Thyroid gland (tissue), 4 donors: ENCODE data around the gene FKBP7.

Experiments
- POLR2A ChIP-seq, 2 donors: fragments of 450-650 bp; IDR thresholded peaks; one replicate each; pipeline ENCODE4 v1.6.1; 2017; ENCODE audit warnings: antibody characterized with exemption in 2 of 2, mild to moderate bottlenecking in 2 of 2, moderate library complexity in 1 of 2
- TF ChIP-seq, protein P1 (sequence below), 6 experiments: fragments of 200-600 bp in 3 of 6; fragments of 450-650 bp in 3 of 6; sonication (generic) in 3 of 6; IDR thresholded peaks; one replicate each; pipeline ENCODE4 v1.5.1; 2016 to 2019; ENCODE audit warnings: antibody characterized with exemption in 6 of 6, mild to moderate bottlenecking in 2 of 6, inconsistent platforms in 1 of 6, moderate library complexity in 1 of 6

DNA sequence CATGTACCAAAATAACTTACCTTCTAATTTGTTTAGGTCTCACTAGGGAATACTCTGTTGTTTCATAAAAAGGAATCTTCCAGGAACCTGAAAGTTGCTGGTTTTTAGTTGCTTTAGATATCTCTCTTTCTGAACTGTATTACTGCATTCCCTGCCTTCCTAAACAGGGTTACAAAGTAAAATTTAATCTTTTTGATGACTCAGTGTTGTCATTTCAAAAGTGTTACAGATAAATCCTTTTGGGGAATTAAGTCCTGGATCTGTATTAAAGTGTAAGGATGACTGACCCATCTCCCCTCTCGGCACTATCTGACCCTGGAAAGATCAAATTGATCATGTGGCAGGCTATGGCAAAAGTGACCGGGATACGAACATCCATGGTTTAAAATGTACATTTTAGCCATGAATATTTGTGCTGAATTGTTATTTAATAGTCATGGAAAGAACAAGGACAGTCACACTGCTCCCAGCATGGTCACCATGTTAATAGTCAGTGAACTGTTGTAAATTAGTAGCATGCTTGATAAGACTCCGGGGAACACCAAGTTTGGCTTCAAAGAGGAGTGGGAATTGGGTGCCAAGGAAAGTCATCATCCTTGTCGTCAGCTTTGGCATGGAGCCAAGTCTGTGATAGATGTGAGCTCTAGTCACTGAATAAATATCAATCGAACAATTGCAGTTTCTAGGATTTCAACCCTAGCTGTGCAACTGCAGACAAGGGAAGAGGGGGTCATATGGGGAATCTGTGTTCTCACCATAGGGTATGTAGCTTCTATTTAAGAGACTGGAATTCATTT is 6.0 kb upstream of the FKBP7 start:
- no peak for TF ChIP-seq POLR2A (IDR thresholded peaks at IDR 0.05)
- TF ChIP-seq, protein P1, sequence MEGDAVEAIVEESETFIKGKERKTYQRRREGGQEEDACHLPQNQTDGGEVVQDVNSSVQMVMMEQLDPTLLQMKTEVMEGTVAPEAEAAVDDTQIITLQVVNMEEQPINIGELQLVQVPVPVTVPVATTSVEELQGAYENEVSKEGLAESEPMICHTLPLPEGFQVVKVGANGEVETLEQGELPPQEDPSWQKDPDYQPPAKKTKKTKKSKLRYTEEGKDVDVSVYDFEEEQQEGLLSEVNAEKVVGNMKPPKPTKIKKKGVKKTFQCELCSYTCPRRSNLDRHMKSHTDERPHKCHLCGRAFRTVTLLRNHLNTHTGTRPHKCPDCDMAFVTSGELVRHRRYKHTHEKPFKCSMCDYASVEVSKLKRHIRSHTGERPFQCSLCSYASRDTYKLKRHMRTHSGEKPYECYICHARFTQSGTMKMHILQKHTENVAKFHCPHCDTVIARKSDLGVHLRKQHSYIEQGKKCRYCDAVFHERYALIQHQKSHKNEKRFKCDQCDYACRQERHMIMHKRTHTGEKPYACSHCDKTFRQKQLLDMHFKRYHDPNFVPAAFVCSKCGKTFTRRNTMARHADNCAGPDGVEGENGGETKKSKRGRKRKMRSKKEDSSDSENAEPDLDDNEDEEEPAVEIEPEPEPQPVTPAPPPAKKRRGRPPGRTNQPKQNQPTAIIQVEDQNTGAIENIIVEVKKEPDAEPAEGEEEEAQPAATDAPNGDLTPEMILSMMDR (IDR thresholded peaks at IDR 0.05) = no peak
